GM19397 (cell line): ENCODE data around the gene WNT3.

ENCODE experiments used
- ATAC-seq: cut with Tn5 transposase; IDR thresholded peaks from one replicate; pipeline ENCODE4 v1.9.1; 2021; ENCODE audit warnings: mild to moderate bottlenecking, moderate library complexity; ENCODE audit not compliant: unreplicated experiment

The WNT3 gene

DNA sequence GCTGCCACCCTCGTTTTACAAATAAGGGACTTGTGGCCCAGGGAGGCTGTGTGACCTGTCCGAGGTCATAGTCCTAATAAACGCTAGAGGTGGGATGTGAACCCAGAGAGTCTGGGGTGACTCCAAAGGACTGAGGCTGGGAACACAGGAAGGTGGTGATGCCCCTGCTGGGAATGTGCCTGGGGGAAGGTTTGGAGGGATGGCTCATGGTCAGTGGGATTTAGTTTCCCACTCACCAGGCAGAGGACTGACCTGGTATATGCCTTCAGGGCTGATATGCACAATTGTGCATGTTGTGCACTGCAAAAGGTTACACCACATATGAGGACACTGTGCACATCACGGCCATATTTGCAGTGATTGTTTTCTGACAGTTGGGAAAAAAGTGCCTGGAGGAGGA is 19.0 kb upstream of the WNT3 start:
- no peak for ATAC-seq

DNA sequence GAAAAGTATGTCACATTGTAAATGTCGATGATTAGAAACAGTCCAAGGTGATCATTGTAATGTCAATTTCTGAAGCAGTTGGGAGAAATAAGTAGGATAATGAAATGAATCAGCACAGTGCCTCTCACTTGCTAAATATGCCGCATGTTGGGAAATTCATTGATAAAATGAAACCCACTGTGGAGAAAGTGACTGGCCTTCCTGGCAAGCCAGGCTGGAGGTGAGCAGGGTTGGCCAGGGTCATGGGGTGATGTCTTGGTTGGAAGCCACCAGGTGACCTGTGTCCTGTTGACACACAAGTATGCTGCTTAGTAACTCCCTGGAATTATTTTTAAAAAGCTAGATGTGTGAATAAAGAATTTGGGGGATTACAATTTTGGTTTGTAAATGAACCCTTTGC is 18.0 kb upstream of the WNT3 start:
- no peak for ATAC-seq

DNA sequence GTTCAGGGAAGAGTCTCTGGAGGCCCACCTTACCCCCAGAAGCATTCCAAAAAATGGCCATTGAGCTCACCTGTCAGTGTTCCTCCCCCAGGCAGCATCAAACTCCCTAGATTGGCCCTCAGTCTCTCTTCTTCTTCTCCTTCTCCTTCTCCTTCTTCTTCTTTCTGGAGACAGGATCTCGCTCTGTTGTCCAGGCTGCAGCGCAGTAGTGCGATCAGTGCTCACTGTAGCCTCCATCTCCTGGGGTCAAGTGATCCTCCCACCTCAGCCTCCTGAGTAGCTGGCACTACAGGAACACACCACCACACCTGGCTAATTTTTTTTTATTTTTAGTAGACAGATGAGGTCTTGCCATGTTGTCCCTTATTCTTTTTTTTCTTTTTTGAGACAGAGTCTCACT is 16.4 kb upstream of the WNT3 start:
- no peak for ATAC-seq

DNA sequence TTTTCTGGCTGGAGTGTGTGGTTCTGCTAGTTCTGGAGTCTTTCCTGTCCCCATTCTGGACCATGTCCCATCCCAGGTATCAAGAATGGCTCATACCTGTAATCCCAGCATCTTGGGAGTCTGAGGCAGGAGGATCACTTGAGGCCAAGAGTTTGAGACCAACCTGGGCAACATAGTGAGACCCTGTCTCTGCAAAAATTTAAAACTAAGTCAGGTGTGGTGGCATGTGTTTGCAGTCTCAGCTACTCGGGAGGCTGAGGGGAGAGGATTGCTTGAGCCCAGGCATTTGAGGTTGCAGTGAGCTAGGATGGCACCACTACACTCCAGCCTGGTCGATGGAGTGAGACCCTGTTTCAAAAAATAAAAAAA is 15.3 kb upstream of the WNT3 start:
- ATAC-seq, result no peak

DNA sequence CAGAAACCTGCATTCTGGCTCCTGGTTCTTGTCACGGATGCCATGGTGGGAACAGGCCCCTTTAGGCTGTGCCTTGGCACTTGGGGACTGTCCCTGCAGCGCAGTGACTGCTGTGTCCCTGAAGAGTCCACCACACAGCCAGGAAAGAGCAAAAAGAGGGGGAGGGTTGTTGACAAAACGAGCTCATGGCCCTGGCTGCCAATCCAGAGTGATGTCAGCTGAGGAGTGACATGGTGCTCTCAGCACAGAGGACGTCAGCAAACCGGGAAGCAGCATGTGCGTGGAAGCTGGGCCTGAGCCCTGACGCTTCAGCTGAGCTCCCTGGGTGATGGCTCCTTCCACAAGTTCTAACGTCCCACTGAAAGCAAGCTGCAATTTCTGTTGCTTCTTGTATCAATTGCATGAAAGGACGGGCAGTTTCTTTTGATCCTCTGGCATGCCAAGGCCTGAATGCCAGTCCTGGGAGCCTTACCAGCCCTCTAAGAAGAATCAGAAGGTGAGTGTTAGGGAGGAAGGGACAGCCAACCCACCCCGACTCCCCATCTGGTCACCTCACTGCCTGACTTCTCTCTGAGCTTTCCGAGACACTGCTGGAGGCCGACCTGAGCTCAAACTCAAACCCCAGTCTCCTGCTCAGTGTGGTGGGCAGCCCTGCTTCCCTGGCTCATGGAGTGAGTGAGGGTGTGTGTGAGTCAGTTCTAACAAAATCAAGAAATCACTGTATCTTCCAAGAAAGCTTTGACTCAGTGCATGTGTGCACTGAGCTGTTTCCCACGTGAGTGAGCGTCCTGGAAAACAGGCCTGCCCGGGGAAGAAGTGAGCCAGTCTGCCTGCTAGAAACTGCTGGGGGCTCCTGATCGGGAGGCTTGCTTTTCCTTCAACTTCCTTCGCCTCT is 14.7 kb upstream of the WNT3 start:
- ATAC-seq, result no peak

GRCh38 chr17:46832331-46832821 is 13.9 kb upstream of the WNT3 start:
- no peak for ATAC-seq

DNA sequence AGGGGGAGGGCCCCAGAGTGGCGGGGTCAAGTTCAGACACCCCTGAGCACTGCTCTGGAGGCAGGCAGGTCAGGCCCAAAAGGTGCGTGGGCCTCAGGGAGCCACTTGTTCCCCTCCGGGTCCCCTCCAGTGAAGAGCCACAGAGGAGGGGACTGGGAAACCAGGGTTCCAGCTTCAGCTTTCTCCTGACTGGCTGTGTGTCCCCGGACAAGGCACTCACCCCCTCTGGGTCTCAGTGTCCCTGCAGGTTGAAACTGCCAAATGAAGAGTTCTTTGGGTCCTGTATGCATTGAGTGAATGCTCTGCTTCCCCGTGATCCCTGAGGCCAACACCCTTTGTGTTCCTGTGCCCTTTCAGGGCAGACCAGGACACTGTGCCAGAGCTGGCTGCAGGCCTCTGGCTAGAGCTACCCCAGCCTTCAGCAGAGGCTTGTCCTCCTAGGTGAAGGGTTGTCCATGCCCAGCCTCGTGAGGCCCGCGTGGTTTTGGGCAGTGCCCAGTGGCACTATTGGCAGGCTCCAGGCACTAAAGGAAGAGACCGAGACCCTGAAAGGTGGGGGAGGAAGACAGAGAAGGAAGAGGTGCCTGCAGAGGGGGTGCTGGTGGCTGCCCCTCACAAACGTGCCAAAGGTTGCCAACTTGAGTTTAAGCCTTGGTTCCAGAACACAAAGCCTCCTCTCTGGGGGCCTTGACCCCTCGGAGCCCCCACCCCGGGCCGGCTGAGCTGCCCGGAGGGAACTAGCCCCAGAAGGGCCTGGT is 13.3 kb upstream of the WNT3 start:
- no peak for ATAC-seq

- no peak for ATAC-seq
These were observed 8.8 kb upstream of the WNT3 start for GRCh38 chr17:46827274-46827673.

DNA sequence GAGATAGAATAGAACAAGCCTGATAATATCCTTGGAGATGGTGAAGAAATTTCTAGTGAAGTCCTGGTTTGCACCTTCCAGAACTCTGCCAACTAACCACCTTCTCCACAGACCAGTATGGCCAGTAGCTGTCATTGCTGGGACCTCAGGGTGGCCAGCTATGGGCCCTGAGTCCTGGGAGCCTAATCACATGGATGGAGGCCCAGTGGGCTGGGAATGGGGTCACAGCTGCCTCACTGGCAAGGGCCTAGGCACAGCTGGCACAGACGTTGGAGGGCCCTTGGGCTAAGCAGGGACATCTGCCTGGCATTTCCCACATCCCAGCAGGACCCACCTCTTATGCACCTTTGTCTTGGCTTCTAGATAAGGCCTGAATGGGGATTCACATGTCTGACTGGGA is 7.6 kb upstream of the WNT3 start:
- no peak for ATAC-seq

DNA sequence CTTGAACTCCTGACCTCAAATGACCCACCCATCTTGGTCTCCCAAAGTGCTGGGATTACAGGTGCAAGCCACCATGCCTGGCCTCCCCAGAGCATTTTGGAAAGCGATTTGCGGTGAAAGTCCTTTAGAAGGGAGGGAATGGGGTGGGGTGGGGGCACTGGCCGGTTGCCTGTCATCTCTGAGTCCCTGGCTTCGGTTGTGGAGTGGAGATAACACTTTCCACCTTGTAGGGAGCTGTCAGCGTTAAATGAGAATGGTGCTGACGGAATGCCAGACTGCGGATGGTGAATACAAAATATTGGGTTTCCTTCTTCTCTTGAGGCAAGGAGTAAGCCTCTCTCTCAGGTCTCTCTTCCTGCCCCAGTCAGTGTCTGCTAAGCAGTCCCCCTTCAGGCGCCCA is 5.2 kb upstream of the WNT3 start:
- no peak for ATAC-seq

DNA sequence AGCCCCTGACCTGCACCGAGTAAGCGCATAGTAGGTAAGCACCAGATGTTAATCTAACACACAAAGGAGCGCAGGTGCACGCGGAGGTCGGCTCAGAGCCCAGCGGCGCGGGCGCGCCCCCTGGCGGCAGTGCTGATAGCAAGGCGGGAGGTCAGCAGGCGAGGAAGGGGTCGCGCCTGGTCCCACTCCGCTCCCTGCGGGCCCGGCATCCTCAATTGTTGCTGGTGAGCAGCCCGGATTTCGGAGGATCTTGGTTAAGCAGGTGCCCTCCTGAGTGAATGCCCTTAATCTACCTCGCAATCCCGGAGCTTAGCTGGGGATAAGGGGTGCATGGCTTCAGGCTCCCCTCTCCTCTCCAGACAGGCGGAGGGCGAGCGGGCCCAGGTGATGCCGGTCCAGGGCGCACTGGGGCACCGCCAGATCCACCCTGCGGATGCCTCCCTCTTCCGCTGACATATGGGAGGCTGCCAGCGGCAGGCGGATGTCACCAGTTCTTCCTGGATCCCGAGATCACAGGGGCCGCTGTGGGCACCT is 4.0 kb upstream of the WNT3 start:
- no peak for ATAC-seq

GRCh38 chr17:46821482-46822387 is 3.2 kb upstream of the WNT3 start:
- no peak for ATAC-seq

- ATAC-seq, result no peak
These were observed 2.3 kb upstream of the WNT3 start for GRCh38 chr17:46820592-46821450.

DNA sequence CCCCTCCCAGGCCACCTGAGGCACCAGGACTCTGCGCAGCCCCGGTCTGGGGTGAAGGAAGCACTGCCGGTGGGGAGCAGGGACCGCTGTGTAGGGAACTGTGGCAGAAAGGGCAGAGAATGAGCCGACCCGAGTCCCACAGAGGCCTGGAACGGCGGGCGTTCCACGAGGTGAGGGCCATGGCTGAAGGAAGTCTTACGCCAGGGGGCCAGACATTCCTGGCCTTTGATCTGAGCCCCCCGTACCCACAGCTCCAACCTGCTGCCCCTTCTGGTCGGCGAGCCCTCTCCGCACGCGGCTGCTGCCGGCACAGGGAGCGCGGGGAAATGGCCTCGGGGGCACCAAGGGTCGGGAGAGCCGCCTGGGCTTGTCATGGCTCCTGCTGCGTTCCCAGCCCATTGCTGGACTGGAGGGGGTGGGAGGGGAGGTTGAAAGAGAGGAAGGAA is 1.4 kb upstream of the WNT3 start:
- no peak for ATAC-seq

GRCh38 chr17:46818929-46819859 is 702 bp upstream of the WNT3 start:
- no peak for ATAC-seq

DNA sequence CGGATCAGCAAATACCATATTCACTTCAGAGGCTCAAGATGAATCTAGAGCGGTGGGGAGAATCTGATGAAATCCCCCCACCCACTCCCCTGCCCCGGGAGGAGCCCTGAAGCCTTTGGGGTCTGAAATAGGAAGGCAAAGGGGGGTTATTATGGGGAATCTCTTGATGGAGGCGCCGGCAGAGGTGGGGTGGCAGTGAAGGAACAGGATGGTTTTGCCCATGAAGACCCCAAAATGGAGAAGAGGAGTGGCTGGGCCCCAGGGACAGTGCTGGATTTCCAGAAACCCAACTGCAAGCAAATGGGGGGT is 637 bp downstream of the WNT3 start:
- ATAC-seq, result no peak

DNA sequence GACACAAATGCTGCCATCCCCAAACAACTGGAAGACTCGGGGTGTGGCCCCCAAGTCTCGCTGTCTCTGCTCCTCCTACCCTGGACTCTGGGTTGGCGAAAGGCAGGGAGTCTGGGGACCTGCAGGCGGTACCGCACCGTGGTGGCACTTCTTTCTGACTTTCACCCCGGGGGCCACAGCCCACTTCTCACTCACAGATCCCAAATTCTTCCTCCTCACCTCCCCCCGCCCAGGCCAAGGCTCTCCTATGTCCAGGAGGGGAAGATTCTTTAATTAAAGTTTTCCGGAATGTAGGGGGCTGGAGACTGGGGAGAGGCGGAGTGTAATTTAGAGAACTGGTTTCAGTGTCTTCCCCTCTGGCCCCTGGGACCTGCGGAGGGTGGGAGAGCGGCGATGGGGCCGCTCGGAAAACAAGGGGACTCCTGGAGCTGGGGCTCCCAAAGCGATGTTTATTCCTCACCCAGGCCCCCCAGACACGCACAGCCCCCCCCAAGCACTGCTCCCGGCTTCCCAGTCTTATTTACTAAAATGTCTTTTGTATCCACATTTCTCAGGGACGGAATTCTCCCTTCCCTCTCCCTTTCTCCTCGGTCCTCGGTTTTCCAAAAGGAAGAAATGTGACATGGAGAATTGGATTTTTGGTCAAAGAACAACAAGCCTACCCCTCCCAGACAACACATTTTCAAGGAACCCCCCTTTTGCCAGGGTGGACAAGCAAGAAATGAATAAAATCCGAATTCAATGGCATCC is 1.2 kb downstream of the WNT3 start:
- ATAC-seq, result no peak
